ENCODE results near the gene ROCK2.

The ROCK2 gene

GRCh38 chr2:11343368-11343649, 1.1 kb downstream of the ROCK2 start:
- peak overlapping the region; percentile 94 for H3K4me3 Mint-ChIP-seq
- no peaks in the 10 kb centered on the region for H3K27me3 Mint-ChIP-seq (ENCODE audit: low read depth, poor library complexity)
- peaks cover 18% of the 10 kb centered on the region for H3K36me3 Mint-ChIP-seq (ENCODE audit: low read depth)
- H3K9me3 Mint-ChIP-seq = peaks cover 6% of the 10 kb centered on the region
- H3K4me1 Mint-ChIP-seq = peaks cover 66% of the 10 kb centered on the region
- DNase-seq = no peak
- H3K27ac Mint-ChIP-seq = peak overlapping the region; percentile 99
- TF ChIP-seq, protein P1, sequence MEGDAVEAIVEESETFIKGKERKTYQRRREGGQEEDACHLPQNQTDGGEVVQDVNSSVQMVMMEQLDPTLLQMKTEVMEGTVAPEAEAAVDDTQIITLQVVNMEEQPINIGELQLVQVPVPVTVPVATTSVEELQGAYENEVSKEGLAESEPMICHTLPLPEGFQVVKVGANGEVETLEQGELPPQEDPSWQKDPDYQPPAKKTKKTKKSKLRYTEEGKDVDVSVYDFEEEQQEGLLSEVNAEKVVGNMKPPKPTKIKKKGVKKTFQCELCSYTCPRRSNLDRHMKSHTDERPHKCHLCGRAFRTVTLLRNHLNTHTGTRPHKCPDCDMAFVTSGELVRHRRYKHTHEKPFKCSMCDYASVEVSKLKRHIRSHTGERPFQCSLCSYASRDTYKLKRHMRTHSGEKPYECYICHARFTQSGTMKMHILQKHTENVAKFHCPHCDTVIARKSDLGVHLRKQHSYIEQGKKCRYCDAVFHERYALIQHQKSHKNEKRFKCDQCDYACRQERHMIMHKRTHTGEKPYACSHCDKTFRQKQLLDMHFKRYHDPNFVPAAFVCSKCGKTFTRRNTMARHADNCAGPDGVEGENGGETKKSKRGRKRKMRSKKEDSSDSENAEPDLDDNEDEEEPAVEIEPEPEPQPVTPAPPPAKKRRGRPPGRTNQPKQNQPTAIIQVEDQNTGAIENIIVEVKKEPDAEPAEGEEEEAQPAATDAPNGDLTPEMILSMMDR (IDR thresholded peaks at IDR 0.05) = no peak

DNA sequence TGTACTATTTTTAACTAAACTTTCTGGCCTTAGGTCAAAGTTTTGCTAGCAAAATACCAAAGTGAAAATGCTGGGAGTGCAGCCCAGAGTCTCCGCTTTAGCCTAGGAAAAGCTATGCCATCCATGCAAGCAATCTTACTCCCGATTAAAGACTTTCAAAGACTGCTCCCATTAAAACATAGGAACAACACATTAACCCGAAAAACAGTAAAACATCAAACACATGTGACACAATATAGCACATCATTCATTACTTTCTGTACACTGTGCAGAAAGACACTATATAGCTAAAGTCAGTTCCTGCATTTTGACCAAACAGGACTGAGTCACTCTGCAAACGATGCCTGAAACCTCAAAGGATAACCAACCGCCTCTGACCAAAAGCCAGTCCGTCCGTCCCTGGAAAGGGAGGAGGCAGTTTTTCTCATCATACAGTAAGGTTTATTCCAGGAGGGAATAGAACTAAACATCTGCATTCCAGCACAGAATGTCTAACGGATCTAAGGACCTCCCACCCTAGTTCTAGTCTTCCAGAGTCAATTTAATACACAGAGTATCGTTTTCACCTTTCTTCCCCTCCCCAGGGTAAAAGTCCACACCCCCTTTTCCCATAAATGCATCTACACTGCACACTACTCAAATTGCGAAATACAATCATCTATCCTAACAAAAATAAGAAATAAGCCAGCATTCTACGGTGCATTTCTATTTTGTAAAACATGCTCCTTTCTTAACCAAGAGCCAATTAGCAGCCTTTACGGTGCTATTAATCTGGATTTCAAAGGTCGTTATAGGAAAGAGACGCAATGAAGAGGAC, 1.7 kb downstream of the ROCK2 start:
- H3K9me3 Mint-ChIP-seq = peaks cover 12% of the 10 kb centered on the region
- peak overlapping the region; percentile 94 for H3K4me3 Mint-ChIP-seq
- peak overlapping the region; percentile 99 for H3K27ac Mint-ChIP-seq
- no peaks in the 10 kb centered on the region for H3K27me3 Mint-ChIP-seq (ENCODE audit: low read depth, poor library complexity)
- H3K4me1 Mint-ChIP-seq = peaks cover 61% of the 10 kb centered on the region
- TF ChIP-seq, protein P1 (IDR thresholded peaks at IDR 0.05) = no peak
- DNase-seq = no peak
- peaks cover 24% of the 10 kb centered on the region for H3K36me3 Mint-ChIP-seq (ENCODE audit: low read depth)

GRCh38 chr2:11340717-11341116, 3.7 kb downstream of the ROCK2 start:
- no peaks in the 10 kb centered on the region for H3K27me3 Mint-ChIP-seq (ENCODE audit: low read depth, poor library complexity)
- H3K4me3 Mint-ChIP-seq = peak overlapping the region; percentile 70
- H3K9me3 Mint-ChIP-seq = peaks cover 27% of the 10 kb centered on the region
- no peak overlapping the region for H3K27ac Mint-ChIP-seq
- TF ChIP-seq, protein P1 (IDR thresholded peaks at IDR 0.05) = no peak
- H3K4me1 Mint-ChIP-seq = peaks cover 47% of the 10 kb centered on the region
- peaks cover 42% of the 10 kb centered on the region for H3K36me3 Mint-ChIP-seq (ENCODE audit: low read depth)
- no peak for DNase-seq

GRCh38 chr2:11339508-11340083, 4.8 kb downstream of the ROCK2 start:
- H3K36me3 Mint-ChIP-seq (ENCODE audit: low read depth) = peaks cover 53% of the 10 kb centered on the region
- TF ChIP-seq, protein P1 (IDR thresholded peaks at IDR 0.05) = no peak
- H3K27me3 Mint-ChIP-seq (ENCODE audit: low read depth, poor library complexity) = no peaks in the 10 kb centered on the region
- DNase-seq = no peak
- peaks cover 33% of the 10 kb centered on the region for H3K9me3 Mint-ChIP-seq
- H3K4me1 Mint-ChIP-seq = peaks cover 40% of the 10 kb centered on the region
- H3K4me3 Mint-ChIP-seq = peak overlapping the region; percentile 70
- H3K27ac Mint-ChIP-seq = peak overlapping the region; percentile 75

GRCh38 chr2:11338580-11338979, 5.9 kb downstream of the ROCK2 start:
- peaks cover 40% of the 10 kb centered on the region for H3K4me1 Mint-ChIP-seq
- peaks cover 59% of the 10 kb centered on the region for H3K36me3 Mint-ChIP-seq (ENCODE audit: low read depth)
- no peaks in the 10 kb centered on the region for H3K27me3 Mint-ChIP-seq (ENCODE audit: low read depth, poor library complexity)
- TF ChIP-seq, protein P1 (IDR thresholded peaks at IDR 0.05) = no peak
- no peak overlapping the region for H3K27ac Mint-ChIP-seq
- no peak overlapping the region for H3K4me3 Mint-ChIP-seq
- no peak for DNase-seq
- H3K9me3 Mint-ChIP-seq = peaks cover 40% of the 10 kb centered on the region

DNA sequence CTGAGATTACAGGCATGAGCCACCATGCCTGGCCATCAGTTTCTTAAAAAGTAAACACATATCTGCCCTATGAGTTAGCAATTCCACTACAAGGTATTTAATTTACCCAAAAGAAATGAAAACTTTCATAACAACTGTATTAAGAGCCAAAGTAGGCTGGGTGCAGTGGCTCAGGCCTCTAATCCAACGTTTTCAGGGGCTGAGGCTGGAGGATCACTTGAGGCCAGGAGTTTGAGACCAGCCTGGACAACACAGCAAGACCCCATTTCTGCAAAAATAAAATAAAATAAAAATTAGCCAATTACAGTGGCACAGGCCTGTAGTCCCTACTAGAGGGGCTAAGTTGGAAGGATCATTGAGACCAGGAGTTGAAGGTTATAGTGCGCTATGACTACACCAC, 6.5 kb downstream of the ROCK2 start:
- TF ChIP-seq, protein P1 (IDR thresholded peaks at IDR 0.05) = no peak
- DNase-seq = no peak
- H3K27ac Mint-ChIP-seq = no peak overlapping the region
- H3K36me3 Mint-ChIP-seq (ENCODE audit: low read depth) = peaks cover 66% of the 10 kb centered on the region
- H3K4me1 Mint-ChIP-seq = peaks cover 40% of the 10 kb centered on the region
- no peaks in the 10 kb centered on the region for H3K27me3 Mint-ChIP-seq (ENCODE audit: low read depth, poor library complexity)
- H3K9me3 Mint-ChIP-seq = peaks cover 47% of the 10 kb centered on the region
- H3K4me3 Mint-ChIP-seq = no peak overlapping the region

Measured in nephron progenitor cell (in vitro differentiated cells).